NCI-H1105 treated with DMSO at 0.1 percent for 48 hours (cell line): ENCODE results near the gene HIPK2.
A peak's percentile ranks its signal among the peaks of the same experiment; 100 is the strongest.

Experiments used
- DNase-seq: peaks from one replicate; lab custom pipeline; 2025; lab: John Stamatoyannopoulos, UW

The HIPK2 gene

GRCh38 chr7:139647814-139648390 is 129.9 kb downstream of the HIPK2 start:
- no peak for DNase-seq

- no peak for DNase-seq
Measured at GRCh38 chr7:139647085-139647484, 130.7 kb downstream of the HIPK2 start.

- DNase-seq: no peak
Measured at GRCh38 chr7:139646566-139646965, 131.2 kb downstream of the HIPK2 start.

GRCh38 chr7:139645572-139646523 is 131.9 kb downstream of the HIPK2 start:
- DNase-seq: peak; percentile 77

- DNase-seq: no peak
Measured at GRCh38 chr7:139643951-139644585, 133.7 kb downstream of the HIPK2 start.

- no peak for DNase-seq
Measured at GRCh38 chr7:139642283-139642682, 135.5 kb downstream of the HIPK2 start.

GRCh38 chr7:139641337-139641992 is 136.3 kb downstream of the HIPK2 start:
- DNase-seq: no peak

- DNase-seq: no peak
Measured at GRCh38 chr7:139640681-139641080, 137.1 kb downstream of the HIPK2 start.

- DNase-seq: no peak
Measured at GRCh38 chr7:139639563-139639962, 138.2 kb downstream of the HIPK2 start.

GRCh38 chr7:139635526-139636302 is 142.1 kb downstream of the HIPK2 start:
- DNase-seq: no peak

- DNase-seq: no peak
Measured at GRCh38 chr7:139634087-139634486, 143.7 kb downstream of the HIPK2 start.

GRCh38 chr7:139631520-139632031 is 146.2 kb downstream of the HIPK2 start:
- DNase-seq: no peak

GRCh38 chr7:139630643-139631519 is 146.9 kb downstream of the HIPK2 start:
- DNase-seq: no peak

GRCh38 chr7:139629392-139630082 is 148.3 kb downstream of the HIPK2 start:
- DNase-seq: no peak

GRCh38 chr7:139627831-139628230 is 150.0 kb downstream of the HIPK2 start:
- DNase-seq: no peak

GRCh38 chr7:139626817-139627216 is 151.0 kb downstream of the HIPK2 start:
- no peak for DNase-seq

GRCh38 chr7:139623518-139623917 is 154.3 kb downstream of the HIPK2 start:
- no peak for DNase-seq

GRCh38 chr7:139620676-139621344 is 157.0 kb downstream of the HIPK2 start:
- peak; percentile 33 for DNase-seq

- no peak for DNase-seq
Measured at GRCh38 chr7:139619367-139619657, 158.5 kb downstream of the HIPK2 start.
